ENCODE results near the gene OR10A4.
"Not testable (repeated sequence)": the region's sequence is repeated elsewhere in the genome, so short reads cannot be mapped to it uniquely, and the experiment has no call there.

Gene OR10A4, protein sequence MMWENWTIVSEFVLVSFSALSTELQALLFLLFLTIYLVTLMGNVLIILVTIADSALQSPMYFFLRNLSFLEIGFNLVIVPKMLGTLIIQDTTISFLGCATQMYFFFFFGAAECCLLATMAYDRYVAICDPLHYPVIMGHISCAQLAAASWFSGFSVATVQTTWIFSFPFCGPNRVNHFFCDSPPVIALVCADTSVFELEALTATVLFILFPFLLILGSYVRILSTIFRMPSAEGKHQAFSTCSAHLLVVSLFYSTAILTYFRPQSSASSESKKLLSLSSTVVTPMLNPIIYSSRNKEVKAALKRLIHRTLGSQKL

DNA sequence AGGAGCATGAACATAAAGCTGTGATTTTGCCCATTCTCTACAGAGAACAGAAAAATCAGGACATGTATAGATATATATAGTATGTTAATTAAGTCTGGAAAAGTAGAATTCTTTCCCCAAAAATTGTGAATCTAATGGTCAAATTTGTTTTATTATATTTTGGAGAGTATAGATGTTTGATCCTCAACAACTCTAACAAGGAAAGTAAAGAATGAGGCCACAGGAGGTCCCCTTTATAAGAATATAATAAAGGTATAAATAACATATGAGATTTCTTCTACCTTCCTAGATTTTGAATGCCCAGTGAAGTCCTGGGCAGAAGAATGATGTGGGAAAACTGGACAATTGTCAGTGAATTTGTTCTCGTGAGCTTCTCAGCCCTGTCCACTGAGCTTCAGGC lies at the start of gene OR10A4:
Gene OR10A4, plus strand, starts transcription at position 301 of the 400 bp plus-strand sequence. Its CDS starts 23 bp downstream, at position 324.
- FAIRE-seq: no peak

DNA sequence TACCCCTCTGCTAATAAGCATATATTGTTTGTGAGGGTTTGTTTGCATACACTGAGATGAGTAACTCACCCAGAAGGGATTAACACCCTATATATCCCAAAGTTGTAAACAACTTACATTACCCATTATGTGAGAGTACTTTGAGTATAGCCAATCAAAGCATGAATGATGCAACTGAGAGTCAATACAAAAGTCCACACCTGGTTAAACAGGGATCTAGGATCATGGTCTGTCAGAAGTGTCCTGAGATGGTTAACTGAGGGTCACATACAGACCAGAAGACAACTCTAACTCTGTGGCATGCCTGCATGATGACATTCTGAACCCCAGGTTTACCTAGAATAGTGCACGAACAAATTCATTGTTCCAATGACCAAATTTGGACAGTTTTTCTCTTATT lies 48.3 kb upstream of the OR10A4 start:
- no peak for FAIRE-seq

DNA sequence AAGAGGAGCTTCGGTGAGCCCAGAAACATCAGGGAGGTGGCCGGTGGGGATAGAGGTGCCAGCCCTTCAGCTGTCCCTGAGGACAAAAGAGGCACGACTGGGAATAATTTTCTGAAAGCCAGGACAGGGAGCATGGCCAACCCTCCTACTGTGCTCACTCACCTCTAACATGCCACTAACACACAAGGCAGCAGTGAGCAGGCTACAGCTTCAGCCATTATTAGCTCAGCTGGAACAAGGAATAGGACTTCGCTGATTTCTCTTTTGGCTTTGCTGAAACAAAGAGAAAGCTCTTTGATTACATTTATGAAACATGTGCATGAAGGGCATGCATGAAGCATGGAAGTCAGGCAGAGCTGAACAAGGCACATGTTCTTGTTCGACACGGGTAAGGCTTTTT lies 43.1 kb upstream of the OR10A4 start:
- FAIRE-seq: no peak

GRCh38 chr11:6834021-6834420 lies 42.4 kb upstream of the OR10A4 start:
- FAIRE-seq: no peak

DNA sequence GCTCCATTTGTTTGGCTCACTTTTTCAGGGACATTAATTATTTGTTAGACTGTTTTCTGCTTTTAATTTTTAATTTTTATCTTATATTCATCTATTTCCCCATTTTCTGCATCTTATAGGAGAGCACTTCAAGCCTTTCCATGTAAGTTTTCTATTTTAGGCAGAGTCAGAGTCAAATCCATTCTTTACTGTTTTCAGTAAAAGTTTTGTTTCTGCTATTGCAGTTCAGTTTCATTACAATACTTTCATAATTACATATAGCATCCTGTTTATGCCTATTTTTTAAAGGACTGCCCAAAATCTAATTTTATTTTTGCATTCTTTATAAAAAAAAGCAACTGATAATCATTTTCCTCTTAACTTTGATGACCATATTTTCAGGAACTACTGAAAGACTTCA lies 34.7 kb upstream of the OR10A4 start:
- no peak for FAIRE-seq

GRCh38 chr11:6843670-6844069 lies 32.8 kb upstream of the OR10A4 start:
- no peak for FAIRE-seq

DNA sequence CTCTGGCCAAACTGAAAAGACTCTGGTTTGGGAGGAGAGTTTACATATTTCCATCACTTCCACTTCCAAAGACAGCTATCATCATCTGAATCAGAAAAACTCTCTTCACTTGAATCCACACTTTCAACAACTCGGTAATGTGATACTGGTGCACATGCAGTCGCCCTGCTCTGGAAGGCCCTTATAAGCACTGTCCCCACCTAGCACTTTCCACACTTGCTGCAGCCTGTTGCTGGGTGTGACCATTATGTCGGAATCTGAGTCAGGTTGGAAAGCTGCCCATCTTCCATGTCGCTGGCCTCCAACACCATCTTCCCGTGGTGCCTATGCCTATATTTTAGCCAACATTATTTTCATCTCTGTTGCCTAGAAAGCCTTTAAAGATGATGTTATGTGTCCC lies 32.1 kb upstream of the OR10A4 start:
- no peak for FAIRE-seq

GRCh38 chr11:6845383-6845782 lies 31.0 kb upstream of the OR10A4 start, which contains the start of gene OR10A5:
OR10A5 (plus strand) TSS chr11:6845683; CDS start chr11:6845683, 0 bp downstream.
- FAIRE-seq: no peak

DNA sequence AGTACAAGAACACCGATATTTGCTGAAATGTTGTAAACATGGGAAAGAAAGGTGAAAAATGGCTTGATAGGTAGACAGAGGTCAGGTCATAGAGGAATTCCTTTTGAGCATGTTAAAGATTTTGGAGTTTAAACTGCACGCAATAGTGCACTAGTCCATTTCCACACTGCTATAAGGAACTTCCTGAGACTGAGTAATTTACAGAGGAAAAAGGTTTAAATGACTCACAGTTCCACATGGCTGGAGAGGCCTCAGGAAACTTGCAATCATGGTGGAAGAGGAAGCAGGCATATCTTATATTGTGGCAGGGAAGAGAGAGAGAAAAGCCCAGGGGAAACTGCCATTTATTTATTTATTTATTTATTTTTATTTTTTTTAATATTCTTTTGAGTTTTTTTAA lies 25.9 kb upstream of the OR10A4 start:
- FAIRE-seq: no peak

DNA sequence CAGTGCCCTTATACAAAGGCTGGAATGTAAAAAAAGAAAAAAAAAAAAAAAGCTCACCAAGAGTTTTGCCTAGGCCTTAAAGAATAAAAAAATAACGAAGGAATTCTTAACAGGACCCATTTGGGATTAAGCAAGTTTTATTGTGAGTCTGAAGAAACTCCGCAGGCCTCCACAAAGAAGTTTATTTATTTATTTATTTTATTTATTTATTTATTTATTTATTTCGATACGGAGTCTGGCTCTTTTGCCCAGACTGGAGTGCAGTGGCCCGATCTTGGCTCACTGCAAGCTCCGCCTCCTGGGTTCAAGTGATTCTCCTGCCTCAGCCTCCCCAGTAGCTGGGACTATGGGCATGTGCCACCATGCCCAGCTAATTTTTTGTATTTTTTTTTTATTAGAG lies 21.6 kb upstream of the OR10A4 start:
- not testable (repeated sequence) for FAIRE-seq

DNA sequence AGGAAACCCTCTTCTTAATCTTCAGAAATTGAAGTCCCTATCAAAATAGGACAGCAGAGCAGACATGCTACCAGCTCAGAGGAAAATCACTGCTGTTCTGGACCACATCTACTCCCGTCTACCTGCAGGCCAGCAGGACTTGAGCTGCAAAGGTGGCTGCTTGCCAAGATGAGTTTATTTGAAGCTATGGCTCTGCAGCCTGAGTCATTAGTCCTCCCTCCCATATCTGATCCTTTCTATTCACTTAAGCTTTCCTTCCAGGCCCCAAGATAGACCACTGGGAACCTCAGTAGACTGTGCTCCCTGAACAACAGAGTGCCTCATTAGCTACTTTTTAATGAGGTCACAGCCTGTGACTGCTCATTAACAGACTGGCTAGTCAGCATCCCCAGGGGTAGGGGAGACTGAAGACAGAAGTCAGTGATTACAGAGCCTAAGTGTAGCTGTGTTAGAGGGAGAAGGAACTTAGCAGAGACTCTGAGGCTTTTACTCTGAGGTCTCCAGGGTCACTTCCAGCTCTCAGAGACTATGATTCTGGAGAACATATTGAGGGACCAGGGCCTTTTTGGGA lies 20.4 kb upstream of the OR10A4 start:
- no peak for FAIRE-seq

DNA sequence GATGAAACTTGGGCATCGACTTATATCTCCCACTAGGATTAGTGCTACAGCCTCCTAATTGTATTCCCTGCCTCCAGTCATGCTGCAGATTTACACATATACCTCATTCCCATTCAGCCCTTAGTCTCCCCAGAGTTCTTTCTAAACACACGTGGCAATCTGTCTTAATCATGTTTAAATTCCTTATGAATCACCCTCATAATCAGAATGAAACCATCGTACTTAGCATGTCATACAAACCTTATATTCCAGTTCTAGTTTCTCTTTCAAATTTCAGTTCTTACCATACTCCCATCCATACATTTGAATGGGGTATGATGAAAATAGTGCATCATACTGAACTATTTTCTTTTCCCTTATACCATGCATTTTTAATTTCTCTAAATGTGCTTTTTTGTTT lies 19.6 kb upstream of the OR10A4 start:
- no peak for FAIRE-seq

GRCh38 chr11:6862961-6863360 lies 13.5 kb upstream of the OR10A4 start, which contains the start of gene OR10A2:
OR10A2 (plus strand) TSS chr11:6863057; CDS start chr11:6869755, 6,698 bp downstream.
- no peak for FAIRE-seq

GRCh38 chr11:6864438-6864837 lies 12.0 kb upstream of the OR10A4 start:
- FAIRE-seq: no peak

- FAIRE-seq: no peak
Observed at GRCh38 chr11:6871278-6871677, 5.1 kb upstream of the OR10A4 start.

DNA sequence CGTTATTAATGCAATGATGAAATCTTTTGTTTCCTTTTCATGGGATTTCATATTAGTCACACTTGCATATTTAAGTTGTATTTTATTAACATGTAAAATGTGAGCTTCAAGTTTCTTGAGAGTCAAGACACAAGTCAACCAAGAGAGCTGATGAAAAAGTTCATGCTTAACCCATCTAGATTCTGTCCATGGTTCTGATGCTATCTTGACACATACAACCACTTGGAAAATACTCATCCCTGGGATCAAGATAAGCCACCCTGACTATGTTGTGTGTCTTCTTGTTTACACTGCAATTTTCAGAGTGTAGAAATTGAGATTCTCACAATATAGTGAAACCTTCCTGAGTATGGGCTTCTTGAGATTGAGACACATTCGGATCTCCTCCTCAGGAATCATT lies 664 bp upstream of the OR10A4 start:
- no peak for FAIRE-seq

DNA sequence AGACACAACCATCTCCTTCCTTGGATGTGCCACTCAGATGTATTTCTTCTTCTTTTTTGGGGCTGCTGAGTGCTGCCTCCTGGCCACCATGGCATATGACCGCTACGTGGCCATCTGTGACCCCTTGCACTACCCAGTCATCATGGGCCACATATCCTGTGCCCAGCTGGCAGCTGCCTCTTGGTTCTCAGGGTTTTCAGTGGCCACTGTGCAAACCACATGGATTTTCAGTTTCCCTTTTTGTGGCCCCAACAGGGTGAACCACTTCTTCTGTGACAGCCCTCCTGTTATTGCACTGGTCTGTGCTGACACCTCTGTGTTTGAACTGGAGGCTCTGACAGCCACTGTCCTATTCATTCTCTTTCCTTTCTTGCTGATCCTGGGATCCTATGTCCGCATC lies 489 bp downstream of the OR10A4 start:
- no peak for FAIRE-seq

DNA sequence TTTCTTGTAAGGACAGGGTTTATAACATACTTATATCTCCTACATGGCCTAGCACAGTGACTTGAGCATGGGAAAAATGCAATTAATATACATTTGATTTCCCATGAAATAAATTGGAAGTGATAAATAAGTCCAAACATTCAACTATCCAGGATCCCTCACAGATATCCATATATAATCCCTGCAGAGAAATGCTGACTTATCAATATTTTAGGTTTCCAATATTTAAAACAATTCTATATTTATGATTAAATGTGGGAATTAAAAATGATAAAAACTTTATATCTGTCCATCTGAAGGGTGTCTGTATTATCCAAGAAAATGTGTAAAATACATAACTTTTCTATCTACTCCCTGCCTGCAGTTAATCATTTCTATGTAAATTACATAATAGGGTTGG lies 6.3 kb downstream of the OR10A4 start:
- no peak for FAIRE-seq

DNA sequence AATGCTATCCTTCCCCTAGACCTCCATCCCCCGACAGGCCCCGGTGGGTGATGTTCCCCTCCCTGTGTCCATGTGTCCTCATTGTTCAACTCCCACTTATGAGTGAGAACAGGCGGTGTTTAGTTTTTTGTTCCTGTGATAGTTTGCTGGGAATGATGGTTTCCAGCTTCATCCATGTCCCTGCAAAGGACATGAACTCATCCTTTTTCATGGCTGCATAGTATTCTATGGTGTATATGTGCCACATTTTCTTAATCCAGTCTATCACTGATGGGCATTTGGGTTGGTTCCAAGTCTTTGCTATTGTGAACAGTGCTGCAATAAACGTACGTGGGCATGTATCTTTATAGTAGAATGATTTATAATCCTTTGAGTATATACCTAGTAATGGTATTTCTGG lies 11.3 kb downstream of the OR10A4 start:
- not testable (repeated sequence) for FAIRE-seq

DNA sequence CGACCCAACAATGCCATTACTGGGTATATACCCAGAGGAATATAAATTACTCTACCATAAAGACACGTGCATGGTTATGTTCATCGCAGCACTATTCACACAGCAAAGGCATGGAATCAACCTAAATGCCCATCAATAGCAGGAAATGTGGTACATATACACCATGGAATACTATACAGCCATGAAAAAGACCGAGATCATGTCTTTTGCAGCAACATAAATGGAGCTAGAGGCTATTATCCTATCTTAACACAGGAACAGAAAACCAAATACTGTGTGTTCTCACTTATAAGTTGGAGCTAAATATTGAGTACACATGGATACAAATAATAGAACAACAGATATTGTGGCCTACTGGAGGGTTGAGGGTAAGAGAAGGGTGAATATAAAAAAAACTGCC lies 12.4 kb downstream of the OR10A4 start:
- FAIRE-seq: no peak

- no peak for FAIRE-seq
Observed at GRCh38 chr11:6889835-6890234, 13.4 kb downstream of the OR10A4 start.

- FAIRE-seq: no peak
Observed at GRCh38 chr11:6892400-6892799, 16.0 kb downstream of the OR10A4 start, which contains the start of gene OR2D2. OR2D2 (minus strand) TSS chr11:6892500; CDS start chr11:6892500, 0 bp downstream.

DNA sequence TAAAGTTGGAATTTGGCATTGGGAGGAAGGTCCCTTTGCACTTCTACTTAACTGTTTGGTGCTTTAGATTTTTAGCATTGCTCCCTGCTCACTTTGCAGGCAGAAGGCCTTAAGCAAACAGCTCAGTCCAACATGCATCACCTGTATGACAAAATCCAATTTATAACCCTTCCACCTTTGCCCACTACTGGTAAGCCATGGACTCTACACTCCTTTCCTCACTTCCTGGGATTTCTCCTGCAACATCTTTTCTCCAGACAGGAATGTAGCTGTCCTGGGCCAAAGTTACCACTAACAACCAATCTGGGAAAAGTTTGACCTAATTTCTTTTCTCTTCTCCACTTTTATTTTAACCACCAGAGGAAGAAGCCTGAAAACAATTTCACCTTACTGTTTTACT lies 17.7 kb downstream of the OR10A4 start:
- no peak for FAIRE-seq

- FAIRE-seq: no peak
Observed at GRCh38 chr11:6895010-6895409, 18.6 kb downstream of the OR10A4 start.

- FAIRE-seq: no peak
Observed at GRCh38 chr11:6898911-6899310, 22.5 kb downstream of the OR10A4 start.
